Amniotic epithelial cell (primary cell): ENCODE measurements around the gene PLVAP.

Experiments used
- DNase-seq: peaks from one replicate; pipeline ENCODE4 v3.0.0-alpha.2; 2010; ENCODE audit warnings: low read depth

PLVAP gene

DNA sequence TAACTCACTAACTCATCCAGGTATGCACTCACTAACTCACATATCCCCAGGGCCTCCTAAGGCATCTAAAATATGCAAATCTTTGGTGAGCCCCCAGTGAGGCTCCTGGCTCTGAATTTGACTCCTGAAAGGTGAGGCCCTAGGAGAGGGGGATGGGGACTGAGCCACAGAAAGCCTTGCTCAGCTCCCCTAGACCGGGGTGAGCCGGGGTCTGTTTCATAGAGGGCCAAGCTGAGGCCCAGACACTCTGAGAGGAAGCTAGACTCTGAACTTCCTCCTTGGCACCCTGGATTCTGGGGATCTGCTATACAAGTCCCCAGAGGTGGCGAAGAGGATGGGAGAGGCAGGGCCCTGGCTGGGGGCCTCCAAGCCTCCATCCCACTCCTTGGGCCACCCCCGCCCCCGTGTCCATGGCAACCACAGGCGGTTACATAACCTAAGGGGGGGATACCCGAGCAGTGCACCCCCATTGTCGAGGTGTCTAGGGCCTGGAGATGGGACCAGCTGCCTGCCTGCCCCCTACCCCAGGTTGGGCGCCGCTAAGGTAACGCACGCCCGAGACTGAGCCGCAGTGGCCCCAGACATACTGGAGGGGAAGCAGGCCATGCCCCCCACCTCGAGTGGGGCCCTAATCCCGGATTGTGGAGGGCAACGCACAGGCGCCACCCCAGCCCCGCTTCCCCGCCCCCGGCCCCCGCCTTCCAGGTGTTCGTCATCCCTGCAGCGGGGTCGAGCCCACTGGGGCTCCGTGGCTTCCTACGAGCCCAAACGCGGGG lies 74.6 kb downstream of the PLVAP start:
- no peak for DNase-seq
